ENCODE data around the gene XYLT1.

- no peak for TF ChIP-seq CTCF (optimal IDR thresholded peaks at IDR 0.05 in 1 of 3, IDR thresholded peaks at IDR 0.05 in 1 of 3, conservative IDR thresholded peaks at IDR 0.05 in 1 of 3; ENCODE audit: extremely low read depth in 1 of 3, insufficient read depth in 2 of 3, low read length in 3 of 3)
- TF ChIP-seq EZH2 (IDR thresholded peaks at IDR 0.05; ENCODE audit: low read length) = no peak
Measured at GRCh38 chr16:17435318-17435717, 35.4 kb downstream of the XYLT1 start.
